H1 (cell line): ENCODE measurements around the gene CACNA2D1. TPM values are rescaled to one million over a fixed set of nuclear protein-coding genes. Genes with fewer than 3 reads are reported as not detected.

Experiments
- CREB1 ChIP-seq: IDR thresholded peaks from 2 replicates; pipeline ENCODE4 v1.6.1; 2012; ENCODE audit warnings: inconsistent platforms
- EZH2 ChIP-seq: fragments of 200-600 bp; sonication (generic); IDR thresholded peaks from 2 replicates; pipeline ENCODE4 v1.7.1; 2012; ENCODE audit warnings: low read depth, mild to moderate bottlenecking, moderate library complexity, low read length, inconsistent platforms; ENCODE audit not compliant: severe bottlenecking
- HDAC2 ChIP-seq, 2 experiments: fragments of 300-600 bp in 1 of 2; sonication (generic) in 1 of 2; IDR thresholded peaks; 2 replicates each; pipeline ENCODE4 v1.6.1; 2011 to 2012; ENCODE audit warnings: low read depth in 2 of 2, low read length in 2 of 2, mild to moderate bottlenecking in 2 of 2, moderate library complexity in 2 of 2, borderline replicate concordance in 1 of 2, inconsistent platforms in 1 of 2
- RBBP5 ChIP-seq: IDR thresholded peaks from 2 replicates; pipeline ENCODE4 v1.7.1; 2012; ENCODE audit warnings: low read depth, mild to moderate bottlenecking, inconsistent platforms, low read length, moderate library complexity, borderline replicate concordance
- YY1 ChIP-seq: IDR thresholded peaks from 2 replicates; pipeline ENCODE4 v1.6.1; 2011; ENCODE audit warnings: low read depth, mild to moderate bottlenecking, low read length
- polyA plus RNA-seq, 7 experiments: library from polyadenylated mRNA; depleted of rRNA in 3 of 7; stranded (reverse) in 5 of 7; unstranded in 2 of 7; fragments of >200 nt in 5 of 7; fragments of 200-250 nt in 2 of 7; gene quantifications; 1 replicate in 5 of 7; 2 replicates in 1 of 7; 4 replicates in 1 of 7; pipeline versions ENCODE4 v1.2.1 to v1.2.3, GENCODE V29; 2011 to 2013; ENCODE audit warnings: missing spikeins in 2 of 7, mixed read lengths in 2 of 7
- total RNA-seq: library from RNA; stranded (reverse); fragmentation: NEBNext Ultra II Directional; extraction: Animal tissue kit (Norgen Biotek cat#: 25700); gene quantifications from 2 replicates; pipeline ENCODE4 v1.2.1, GENCODE V29; 2021
- TF ChIP-seq, protein P1 (sequence below): IDR thresholded peaks from 2 replicates; pipeline ENCODE4 v1.6.1; 2011; ENCODE audit warnings: low read length, improper control_type of control experiment
- TF ChIP-seq, protein P2 (sequence below): IDR thresholded peaks from 2 replicates; pipeline ENCODE4 v1.6.1; 2011; ENCODE audit warnings: low read depth, mild to moderate bottlenecking, low read length; ENCODE audit not compliant: insufficient read depth

CACNA2D1 gene
- total and polyA plus RNA-seq, 2 of the 8 experiments (the other 6 are each of a cell fraction or from before 2014, with no cell fraction given) = 4.3 to 27.3 TPM

DNA sequence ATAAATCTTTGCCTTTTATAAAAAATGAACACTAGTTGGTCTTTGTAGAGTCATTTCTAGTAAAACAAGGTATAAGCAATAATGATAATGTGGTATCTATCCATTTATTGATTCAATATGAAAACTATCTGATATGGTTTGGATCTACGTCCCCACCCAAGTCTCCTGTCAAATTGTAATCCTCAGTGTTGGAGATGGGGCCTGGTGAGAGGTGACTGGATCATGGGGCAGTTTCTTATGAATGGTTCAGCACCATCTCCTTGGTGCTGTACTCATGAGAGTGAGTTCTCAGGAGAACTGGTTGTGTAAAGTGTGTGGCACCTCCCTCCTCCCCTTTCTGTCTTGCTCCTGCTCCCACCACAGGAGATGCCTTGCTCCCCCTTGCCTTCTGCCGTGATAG, 288.8 kb downstream of the CACNA2D1 start (continued):
- TF ChIP-seq, protein P1, sequence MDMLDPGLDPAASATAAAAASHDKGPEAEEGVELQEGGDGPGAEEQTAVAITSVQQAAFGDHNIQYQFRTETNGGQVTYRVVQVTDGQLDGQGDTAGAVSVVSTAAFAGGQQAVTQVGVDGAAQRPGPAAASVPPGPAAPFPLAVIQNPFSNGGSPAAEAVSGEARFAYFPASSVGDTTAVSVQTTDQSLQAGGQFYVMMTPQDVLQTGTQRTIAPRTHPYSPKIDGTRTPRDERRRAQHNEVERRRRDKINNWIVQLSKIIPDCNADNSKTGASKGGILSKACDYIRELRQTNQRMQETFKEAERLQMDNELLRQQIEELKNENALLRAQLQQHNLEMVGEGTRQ = no peak
- TF ChIP-seq, protein P2, sequence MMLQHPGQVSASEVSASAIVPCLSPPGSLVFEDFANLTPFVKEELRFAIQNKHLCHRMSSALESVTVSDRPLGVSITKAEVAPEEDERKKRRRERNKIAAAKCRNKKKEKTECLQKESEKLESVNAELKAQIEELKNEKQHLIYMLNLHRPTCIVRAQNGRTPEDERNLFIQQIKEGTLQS = no peak
- TF ChIP-seq CREB1 (no peak), YY1 (no peak), RBBP5 (no peak), HDAC2 (IDR thresholded peaks at IDR 0.05; ENCODE audit: borderline replicate concordance in 1 of 2, low read depth in 2 of 2, low read length in 2 of 2) (no peak), EZH2 (no peak)
